K562 (cell line): Measurements from ENCODE around the gene RFLNA. TPM values are rescaled to one million over a fixed set of nuclear protein-coding genes. Genes with fewer than 3 reads are reported as not detected.

Source experiments
- ATAC-seq: fragments of 200-7000 bp; cut with Tn5 transposase; 3 replicates; pipeline ENCODE4 v1.9.1; 2020; ENCODE audit warnings: moderate library complexity
- BruUV-seq: library from RNA; stranded (reverse); fragments of 400-500 nt; replicated peaks from 2 replicates; lab custom pipeline; 2021; lab: Mats Ljungman, UMichigan
- CTCF ChIA-PET: fragments of 300-600 bp; formaldehyde crosslinking; extraction: SDS; loops from one replicate; lab custom pipeline; 2021; ENCODE audit warnings: low intra/inter-chr PET ratio; lab: Yijun Ruan, JAX
- POLR2A ChIA-PET: fragments of 300-600, 350-650 bp; sonication (Branson Sonifier 250); formaldehyde crosslinking; extraction: SDS; loops from one replicate; lab custom pipeline; 2021; ENCODE audit warnings: antibody characterized with exemption, inconsistent platforms; lab: Yijun Ruan, JAX
- DNase-seq, 4 experiments: peaks; one replicate each; pipeline versions ENCODE4 v3.0.0 to v3.0.0-alpha.2; 2011 to 2018; ENCODE audit warnings: low spot score in 3 of 4, mixed read lengths in 3 of 4; ENCODE audit errors: extremely low read depth in 1 of 4
- FAIRE-seq: peaks from 2 replicates; lab custom pipeline; 2011; peaks lifted over from hg19 to GRCh38; lab: Jason Lieb, UNC
- H2AFZ ChIP-seq: 2 replicates; pipeline ENCODE4 v1.6.0; 2011; ENCODE audit warnings: low read depth, low read length, control low read depth, inconsistent platforms
- H3K27ac ChIP-seq: fragments of 200-600 bp; 3 replicates; pipeline ENCODE4 v1.8.0; 2011; ENCODE audit warnings: low read depth, mild to moderate bottlenecking, control low read depth, inconsistent platforms, low read length, moderate library complexity, mixed read lengths; ENCODE audit errors: extremely low read depth
- H3K27me3 ChIP-seq, 2 experiments: fragments of 300-600 bp in 1 of 2; 2 replicates in 1 of 2; 3 replicates in 1 of 2; pipeline versions ENCODE4 v1.6.0 to v1.8.0; 2011; ENCODE audit warnings: inconsistent platforms in 2 of 2, low read length in 2 of 2, mild to moderate bottlenecking in 1 of 2, mixed read lengths in 1 of 2, moderate library complexity in 1 of 2; ENCODE audit not compliant: control insufficient read depth in 2 of 2, insufficient read depth in 2 of 2
- H3K36me3 ChIP-seq: fragments of 300-600 bp; 3 replicates; pipeline ENCODE4 v1.8.0; 2011; ENCODE audit warnings: mild to moderate bottlenecking, low read length, inconsistent platforms; ENCODE audit not compliant: control insufficient read depth, insufficient read depth
- H3K4me1 ChIP-seq, 2 experiments: fragments of 200-600 bp in 1 of 2; replicated peaks in 1 of 2; 2 replicates in 1 of 2; 3 replicates in 1 of 2; pipeline versions ENCODE4 v1.5.1 to v1.8.0; 2011; ENCODE audit warnings: inconsistent platforms in 2 of 2, low read length in 2 of 2, mild to moderate bottlenecking in 1 of 2, mixed read lengths in 1 of 2, moderate library complexity in 1 of 2; ENCODE audit not compliant: control insufficient read depth in 2 of 2, insufficient read depth in 2 of 2
- H3K4me2 ChIP-seq: 2 replicates; pipeline ENCODE4 v1.6.1; 2011; ENCODE audit warnings: low read length, control low read depth, inconsistent platforms, mixed read lengths; ENCODE audit not compliant: insufficient read depth
- H3K4me3 ChIP-seq: fragments of 200-600 bp; sonication (generic), shearing (Covaris generic); 2 replicates; pipeline ENCODE4 v1.5.1; 2016; ENCODE audit warnings: control low read depth, inconsistent platforms
- H3K79me2 ChIP-seq: fragments of 200-600 bp; 3 replicates; pipeline ENCODE4 v1.8.0; 2011; ENCODE audit warnings: low read length, inconsistent platforms; ENCODE audit not compliant: control insufficient read depth, insufficient read depth
- H3K9ac ChIP-seq, 2 experiments: 2 replicates each; pipeline versions ENCODE4 v1.6.0 to v1.6.1; 2011; ENCODE audit warnings: low read depth in 2 of 2, low read length in 2 of 2, control low read depth in 1 of 2, inconsistent platforms in 1 of 2, mild to moderate bottlenecking in 1 of 2, mixed read lengths in 1 of 2; ENCODE audit not compliant: insufficient read depth in 1 of 2
- H3K9me1 ChIP-seq: one replicate; pipeline ENCODE4 v1.6.0; 2011; ENCODE audit warnings: inconsistent platforms, mild to moderate bottlenecking, low read length, moderate library complexity; ENCODE audit not compliant: control insufficient read depth, insufficient read depth
- H3K9me3 ChIP-seq: replicated peaks from 2 replicates; pipeline ENCODE4 v1.5.1; 2011; ENCODE audit warnings: low read depth, low read length, inconsistent platforms; ENCODE audit not compliant: control insufficient read depth, insufficient read depth
- H4K20me1 ChIP-seq: replicated peaks from 2 replicates; pipeline ENCODE4 v1.6.1; 2011; ENCODE audit warnings: low read length, inconsistent platforms, mixed read lengths; ENCODE audit not compliant: control insufficient read depth, insufficient read depth
- ARID2 ChIP-seq: fragments of 450-650 bp; IDR thresholded peaks from 2 replicates; pipeline ENCODE4 v1.6.1; 2017; ENCODE audit warnings: antibody characterized with exemption, mild to moderate bottlenecking
- ATF2 ChIP-seq: sonication (generic); formaldehyde crosslinking; IDR thresholded peaks from 2 replicates; pipeline ENCODE4 v1.8.1; 2022; ENCODE audit warnings: missing genetic modification reagents
- CBX1 ChIP-seq: sonication (generic); IDR thresholded peaks from 2 replicates; pipeline ENCODE4 v1.6.1; 2016; ENCODE audit warnings: antibody characterized with exemption, low read depth, mild to moderate bottlenecking
- CBX5 ChIP-seq: IDR thresholded peaks from 2 replicates; pipeline ENCODE4 v1.6.1; 2014; ENCODE audit warnings: low read depth, borderline replicate concordance
- HLTF ChIP-seq: fragments of 450-650 bp; IDR thresholded peaks from 2 replicates; pipeline ENCODE4 v1.6.1; 2016
- IRF9 ChIP-seq: fragments of 450-650 bp; IDR thresholded peaks from 2 replicates; pipeline ENCODE4 v1.6.1; 2016; ENCODE audit warnings: missing biosample characterization, missing genetic modification characterization
- PTBP1 ChIP-seq: fragments of 200-400 bp; formaldehyde crosslinking; IDR thresholded peaks from 2 replicates; pipeline ENCODE4 v1.6.1; 2017; ENCODE audit warnings: low read depth, low read length
- RBM22 ChIP-seq: fragments of 200-400 bp; formaldehyde crosslinking; IDR thresholded peaks from 2 replicates; pipeline ENCODE4 v1.6.1; 2018; ENCODE audit warnings: low read length, low read depth; ENCODE audit not compliant: poor library complexity, severe bottlenecking
- ZBTB9 ChIP-seq: fragments of 450-650 bp; formaldehyde crosslinking; IDR thresholded peaks from 2 replicates; pipeline ENCODE4 v1.4.0; 2020; ENCODE audit warnings: mild to moderate bottlenecking, moderate library complexity
- ZC3H11A ChIP-seq: IDR thresholded peaks from 2 replicates; pipeline ENCODE4 v1.6.1; 2012; ENCODE audit warnings: low read depth, low read length, improper control_type of control experiment
- ZFP36 ChIP-seq: fragments of 150-350 bp; IDR thresholded peaks from 2 replicates; pipeline ENCODE4 v1.6.1; 2018; ENCODE audit warnings: low read length, low read depth; ENCODE audit not compliant: partially characterized antibody
- ZNF507 ChIP-seq: conservative IDR thresholded peaks from 2 replicates; pipeline ENCODE4 v1.6.1; 2017; ENCODE audit warnings: missing genetic modification characterization, missing compliant biosample characterization
- ZZZ3 ChIP-seq: fragments of 450-650 bp; IDR thresholded peaks from 2 replicates; pipeline ENCODE4 v1.6.1; 2016; ENCODE audit warnings: antibody characterized with exemption, mild to moderate bottlenecking, moderate library complexity
- WGBS: fragments of 100-300 bp; shearing (Covaris generic); methylation state at CpG from one replicate; pipeline ENCODE4 v1.1.6; 2016; ENCODE audit warnings: low coverage, mixed read lengths; ENCODE audit not compliant: insufficient coverage; ENCODE audit errors: missing lambda C conversion rate; 5-methylcytosine and 5-hydroxymethylcytosine counted together
- in situ Hi-C: fragments of 300-500 bp; cut with MboI; formaldehyde crosslinking; loops from 4 replicates; pipeline ENCODE4 v1.15.0; 2018; ENCODE audit warnings: inconsistent platforms, mixed read lengths
- intact Hi-C: fragments of 100-400 bp; cut with micrococcal nuclease; formaldehyde crosslinking; loops from 2 replicates; pipeline ENCODE4 v1.14.2; 2022
- polyA plus RNA-seq, 8 experiments: library from polyadenylated mRNA; depleted of rRNA in 4 of 8; stranded (reverse) in 5 of 8; unstranded in 3 of 8; fragments of >200 nt; fragmentation: Nextera tagmentation in 2 of 8; fragmentation: Illumina TruSeq in 1 of 8; extraction: Ambion mirVana in 2 of 8; extraction: Trizol in 1 of 8; gene quantifications; 2 replicates each; pipeline versions ENCODE4 v1.2.1 to v1.2.3, GENCODE V29; 2011 to 2014; ENCODE audit warnings: inconsistent platforms in 1 of 8, missing spikeins in 1 of 8
- total RNA-seq, 7 experiments: library from RNA; depleted of rRNA in 6 of 7; stranded (reverse); fragments of >200 nt in 6 of 7; fragmentation: Illumina TruSeq in 2 of 7; extraction: Trizol in 2 of 7; gene quantifications; 2 replicates each; pipeline versions ENCODE4 v1.2.1 to v1.2.3, GENCODE V29; 2011 to 2021; ENCODE audit warnings: low replicate concordance in 1 of 7

RFLNA gene
- total and polyA plus RNA-seq, 9 of the 15 experiments (the other 6 are each of a cell fraction or from before 2014, with no cell fraction given): not detected

- ChIA-PET POLR2A (interaction anchor here (0.5 to 0.6 kb wide), 2 partner anchors 129 to 427 kb away, joined by 3 read pairs; no protein-coding TSS in a partner anchor), CTCF (no interaction called here)
- Histone ChIP-seq H3K9me3 (no peaks in the 10 kb centered on the region), H3K4me2 (no peak overlapping the region), H3K9ac (no peak overlapping the region), H3K27me3 (no peaks in the 10 kb centered on the region), H3K9me1 (no peaks in the 10 kb centered on the region), H3K36me3 (peaks cover 68% of the 10 kb centered on the region; the same call in 2 of the 3 replicates), H3K4me3 (no peak overlapping the region), H3K4me1 (peaks cover 10 to 37% of the 10 kb centered on the region in 2 experiments), H2AFZ (no peak overlapping the region), H3K79me2 (no peaks in the 10 kb centered on the region), H3K27ac (no peak overlapping the region), H4K20me1 (peaks cover 11% of the 10 kb centered on the region; the same call in 1 of the 2 replicates)
- no peak for DNase-seq
- ATAC-seq: no peak
- TF ChIP-seq CBX1 (0 out of 2 replicates have a peak, but pooled peaks have one; percentile 29), ZFP36 (peak; percentile 59), PTBP1 (0 out of 2 replicates have a peak, but pooled peaks have one; percentile 24), HLTF (no peak), ZC3H11A (no peak)
- in situ Hi-C loops: no loop called here
- 86% methylated on average over 5 of the region's 5 CpGs for WGBS
- intact Hi-C loops: loop anchor here (10.0 kb wide), 1 partner anchor 119 kb away; no protein-coding TSS in a partner anchor
- no peak for FAIRE-seq
- BruUV-seq: no TSS peak
These were observed 61.3 kb downstream of the RFLNA start for GRCh38 chr12:124356221-124356620.

- intact Hi-C loops: loop anchor here (10.0 kb wide), 1 partner anchor 117 kb away; no protein-coding TSS in a partner anchor
- FAIRE-seq: no peak
These were observed 62.7 kb downstream of the RFLNA start for GRCh38 chr12:124357616-124358015.

More at GRCh38 chr12:124357616-124358015, 62.7 kb downstream of the RFLNA start:
- Histone ChIP-seq H3K4me1 (peaks cover 8 to 42% of the 10 kb centered on the region in 2 experiments), H3K4me3 (no peak overlapping the region), H3K9me1 (no peaks in the 10 kb centered on the region), H3K27me3 (no peaks in the 10 kb centered on the region), H3K4me2 (no peak overlapping the region), H3K9me3 (no peaks in the 10 kb centered on the region), H3K36me3 (peaks cover 63% of the 10 kb centered on the region; the same call in 2 of the 3 replicates), H2AFZ (no peak overlapping the region), H3K27ac (no peak overlapping the region), H4K20me1 (peaks cover 11% of the 10 kb centered on the region; the same call in 1 of the 2 replicates), H3K9ac (no peak overlapping the region), H3K79me2 (no peaks in the 10 kb centered on the region)
- BruUV-seq: no TSS peak
- CTCF ChIA-PET: no interaction called here
- 94% methylated on average over 15 of the region's 15 CpGs for WGBS
- DNase-seq (no peak), ATAC-seq (no peak)
- TF ChIP-seq ZNF507 (tag) (no peak), CBX5 (no peak), ZBTB9 (CRISPR knock-in tag) (no peak), RBM22 (no peak), ATF2 (no peak), ZZZ3 (no peak), ARID2 (no peak), IRF9 (no peak)
- POLR2A ChIA-PET: interaction anchor here (0.7 kb wide), 1 partner anchor 23 kb away, joined by 3 read pairs; no protein-coding TSS in a partner anchor
- in situ Hi-C loops: no loop called here
